Fibroblast of lung (primary cell): ENCODE results near the gene TIMM8B. TPM values are rescaled to one million over a fixed set of nuclear protein-coding genes. Genes with fewer than 3 reads are reported as not detected.
"Not testable (repeated sequence)": the region's sequence is repeated elsewhere in the genome, so short reads cannot be mapped to it uniquely, and the experiment has no call there.

Experiments
- DNase-seq, 2 donors: peaks; one replicate each; pipeline versions ENCODE4 v3.0.0 to v3.0.0-alpha.2; 2010; ENCODE audit warnings: low read depth in 2 of 2
- H2AFZ ChIP-seq: 2 replicates; pipeline ENCODE4 v1.5.1; 2012; ENCODE audit warnings: low read length, control low read depth, inconsistent platforms
- H3K27ac ChIP-seq: 2 replicates; pipeline ENCODE4 v1.5.1; 2011; ENCODE audit warnings: low read length, control low read depth; ENCODE audit not compliant: insufficient read depth
- H3K27me3 ChIP-seq: 2 replicates; pipeline ENCODE4 v1.5.1; 2011; ENCODE audit warnings: mild to moderate bottlenecking, low read length; ENCODE audit not compliant: control insufficient read depth, insufficient read depth
- H3K36me3 ChIP-seq: 2 replicates; pipeline ENCODE4 v1.5.1; 2011; ENCODE audit warnings: low read length; ENCODE audit not compliant: control insufficient read depth, insufficient read depth
- H3K4me1 ChIP-seq: 2 replicates; pipeline ENCODE4 v1.5.1; 2011; ENCODE audit warnings: low read length; ENCODE audit not compliant: control insufficient read depth, insufficient read depth; ENCODE audit errors: extremely low read depth
- H3K4me2 ChIP-seq: 2 replicates; pipeline ENCODE4 v1.5.1; 2011; ENCODE audit warnings: low read length, control low read depth; ENCODE audit not compliant: insufficient read depth; ENCODE audit errors: extremely low read depth
- H3K4me3 ChIP-seq, 4 experiments: fragments of 200-600 bp in 1 of 4; sonication (generic) in 1 of 4; replicated peaks in 1 of 4; 2 replicates each; pipeline ENCODE4 v1.5.1; 2011 to 2016; ENCODE audit warnings: low read length in 4 of 4, low read depth in 3 of 4, mild to moderate bottlenecking in 3 of 4, control low read depth in 2 of 4, inconsistent platforms in 1 of 4, mixed read lengths in 1 of 4; ENCODE audit not compliant: insufficient read depth in 1 of 4; ENCODE audit errors: control extremely low read depth in 1 of 4
- H3K79me2 ChIP-seq: 2 replicates; pipeline ENCODE4 v1.5.1; 2012; ENCODE audit warnings: mild to moderate bottlenecking, low read length, inconsistent platforms; ENCODE audit not compliant: control insufficient read depth, insufficient read depth
- H3K9ac ChIP-seq: 2 replicates; pipeline ENCODE4 v1.5.1; 2011; ENCODE audit warnings: mild to moderate bottlenecking, low read length, control low read depth; ENCODE audit not compliant: insufficient read depth
- H3K9me3 ChIP-seq: 2 replicates; pipeline ENCODE4 v1.5.1; 2012; ENCODE audit warnings: low read depth, low read length; ENCODE audit not compliant: control insufficient read depth, insufficient read depth
- H4K20me1 ChIP-seq: 2 replicates; pipeline ENCODE4 v1.5.1; 2011; ENCODE audit warnings: low read length; ENCODE audit not compliant: control insufficient read depth, insufficient read depth; ENCODE audit errors: extremely low read depth
- CTCF ChIP-seq, 2 donors: IDR thresholded peaks in 1 of 2; conservative IDR thresholded peaks in 1 of 2; 1 replicate in 1 of 2; 2 replicates in 1 of 2; pipeline ENCODE4 v1.5.1; 2011 to 2012; ENCODE audit warnings: low read length in 2 of 2, control low read depth in 1 of 2, inconsistent platforms in 1 of 2, low read depth in 1 of 2, mild to moderate bottlenecking in 1 of 2
- EZH2 ChIP-seq: IDR thresholded peaks from 2 replicates; pipeline ENCODE4 v1.5.1; 2012; ENCODE audit warnings: low read length, control low read depth, mild to moderate bottlenecking; ENCODE audit errors: missing control alignments
- polyA plus RNA-seq, 2 donors: library from polyadenylated mRNA; depleted of rRNA in 1 of 2; stranded (reverse) in 1 of 2; unstranded in 1 of 2; fragments of >200 nt; gene quantifications; 2 replicates each; pipeline ENCODE4 v1.2.1, GENCODE V29; 2011 to 2012; ENCODE audit warnings: missing spikeins in 1 of 2
- total RNA-seq: library from RNA; depleted of rRNA; stranded (reverse); fragments of >200 nt; gene quantifications from 2 replicates; pipeline ENCODE4 v1.2.1, GENCODE V29; 2014

The TIMM8B gene
- total and polyA plus RNA-seq, 2 donors (not counting 1 experiment from before 2014, with no cell fraction given) = 55.3 to 61.7 TPM

GRCh38 chr11:112049777-112050176, 36.8 kb downstream of the TIMM8B start:
- H3K9ac ChIP-seq = no peak overlapping the region
- peaks cover 2% of the 10 kb centered on the region for H3K36me3 ChIP-seq
- H3K9me3 ChIP-seq = no peaks in the 10 kb centered on the region
- H3K27me3 ChIP-seq = no peaks in the 10 kb centered on the region
- H2AFZ ChIP-seq = no peak overlapping the region
- no peak for DNase-seq
- TF ChIP-seq EZH2 = no peak
- no peak for TF ChIP-seq CTCF (conservative IDR thresholded peaks at IDR 0.05 in 1 of 2, IDR thresholded peaks at IDR 0.05 in 1 of 2; ENCODE audit: low read depth in 1 of 2, low read length in 2 of 2)
- H4K20me1 ChIP-seq = no peaks in the 10 kb centered on the region
- no peak overlapping the region for H3K27ac ChIP-seq
- H3K4me2 ChIP-seq = no peak overlapping the region
- no peaks in the 10 kb centered on the region for H3K79me2 ChIP-seq
- no peak overlapping the region for H3K4me3 ChIP-seq
- no peaks in the 10 kb centered on the region for H3K4me1 ChIP-seq

- H4K20me1 ChIP-seq, H3K27me3 ChIP-seq, H3K27ac ChIP-seq, H3K36me3 ChIP-seq, H3K9me3 ChIP-seq, H3K4me3 ChIP-seq, H3K4me2 ChIP-seq, H2AFZ ChIP-seq, H3K79me2 ChIP-seq, DNase-seq, H3K9ac ChIP-seq, H3K4me1 ChIP-seq: not testable (repeated sequence)
These were observed 38.3 kb downstream of the TIMM8B start for GRCh38 chr11:112048256-112048655.

- DNase-seq, H3K36me3 ChIP-seq, H3K9ac ChIP-seq: not testable (repeated sequence)
These were observed 39.9 kb downstream of the TIMM8B start for GRCh38 chr11:112046647-112047046.

GRCh38 chr11:112044961-112045360, 41.6 kb downstream of the TIMM8B start:
- H3K4me3 ChIP-seq = no peak overlapping the region
- no peak for DNase-seq
- H4K20me1 ChIP-seq = no peaks in the 10 kb centered on the region
- no peak overlapping the region for H3K4me2 ChIP-seq
- no peaks in the 10 kb centered on the region for H3K79me2 ChIP-seq
- no peaks in the 10 kb centered on the region for H3K4me1 ChIP-seq
- no peak overlapping the region for H2AFZ ChIP-seq
- peaks cover 6% of the 10 kb centered on the region for H3K36me3 ChIP-seq
- H3K9me3 ChIP-seq = no peaks in the 10 kb centered on the region
- TF ChIP-seq EZH2 (no peak), CTCF (conservative IDR thresholded peaks at IDR 0.05 in 1 of 2, IDR thresholded peaks at IDR 0.05 in 1 of 2; ENCODE audit: low read depth in 1 of 2, low read length in 2 of 2) (no peak)
- H3K27me3 ChIP-seq = no peaks in the 10 kb centered on the region
- no peak overlapping the region for H3K27ac ChIP-seq
- no peak overlapping the region for H3K9ac ChIP-seq

More at GRCh38 chr11:112046647-112047046, 39.9 kb downstream of the TIMM8B start:
- not testable (repeated sequence) for H3K4me2 ChIP-seq, H3K4me1 ChIP-seq, H2AFZ ChIP-seq, H4K20me1 ChIP-seq, H3K27ac ChIP-seq, H3K9me3 ChIP-seq, H3K4me3 ChIP-seq, H3K27me3 ChIP-seq, H3K79me2 ChIP-seq
